Osteocyte (in vitro differentiated cells): ENCODE data around the gene PLEK. TPM values are rescaled to one million over a fixed set of nuclear protein-coding genes. Genes with fewer than 3 reads are reported as not detected.

Source experiments
- DNase-seq: peaks from one replicate; pipeline ENCODE4 v3.0.0; 2021; ENCODE audit warnings: mixed read lengths; ENCODE audit not compliant: unreplicated experiment; ENCODE audit errors: extremely low spot score
- H3K27ac Mint-ChIP-seq: one replicate; pipeline ENCODE4 v1.8.0; 2021; ENCODE audit warnings: mild to moderate bottlenecking, mixed read lengths; ENCODE audit not compliant: unreplicated experiment
- H3K27me3 Mint-ChIP-seq: one replicate; pipeline ENCODE4 v1.8.0; 2021; ENCODE audit warnings: mixed read lengths; ENCODE audit not compliant: unreplicated experiment
- H3K36me3 Mint-ChIP-seq: one replicate; pipeline ENCODE4 v1.8.0; 2021; ENCODE audit warnings: mixed read lengths; ENCODE audit not compliant: unreplicated experiment
- H3K4me1 Mint-ChIP-seq: one replicate; pipeline ENCODE4 v1.8.0; 2021; ENCODE audit warnings: mixed read lengths; ENCODE audit not compliant: unreplicated experiment
- H3K4me3 Mint-ChIP-seq: one replicate; pipeline ENCODE4 v1.8.0; 2021; ENCODE audit warnings: mild to moderate bottlenecking, moderate library complexity, mixed read lengths; ENCODE audit not compliant: unreplicated experiment
- H3K9me3 Mint-ChIP-seq: one replicate; pipeline ENCODE4 v1.8.0; 2021; ENCODE audit warnings: mixed read lengths; ENCODE audit not compliant: unreplicated experiment
- CTCF ChIP-seq: fragments of 200-600 bp; sonication (generic); IDR thresholded peaks from 2 replicates; pipeline ENCODE4 v1.5.0; 2021; ENCODE audit warnings: antibody characterized with exemption, mild to moderate bottlenecking, moderate library complexity
- total RNA-seq: library from RNA; stranded (reverse); gene quantifications from 2 replicates; pipeline ENCODE4 v1.2.1, GENCODE V29; 2021

The PLEK gene
- total RNA-seq, 1 donor from 2014 or later: 0.19 TPM

GRCh38 chr2:68319398-68320117 lies 45.5 kb upstream of the PLEK start, which contains the start of gene CNRIP1:
Gene CNRIP1 (minus strand): TSS chr2:68319949. CDS start chr2:68319400, 549 bp downstream.
- Mint-ChIP-seq H3K9me3 (peaks cover under 1% of the 10 kb centered on the region), H3K36me3 (peaks cover 6% of the 10 kb centered on the region), H3K27ac (peak within 1 kb of the TSS; percentile 94), H3K27me3 (peaks cover 3% of the 10 kb centered on the region), H3K4me1 (peaks cover 29% of the 10 kb centered on the region), H3K4me3 (peak within 1 kb of the TSS; percentile 93)
- peak; percentile 16 for TF ChIP-seq CTCF
- DNase-seq: peak; percentile 88

GRCh38 chr2:68320118-68320641 lies 44.9 kb upstream of the PLEK start:
- DNase-seq: no peak
- peaks cover 27% of the 10 kb centered on the region for H3K4me1 Mint-ChIP-seq
- TF ChIP-seq CTCF: no peak
- peaks cover 3% of the 10 kb centered on the region for H3K27me3 Mint-ChIP-seq
- no peaks in the 10 kb centered on the region for H3K9me3 Mint-ChIP-seq
- H3K27ac Mint-ChIP-seq: peak overlapping the region; percentile 94
- peak overlapping the region; percentile 93 for H3K4me3 Mint-ChIP-seq
- peaks cover 4% of the 10 kb centered on the region for H3K36me3 Mint-ChIP-seq

GRCh38 chr2:68325056-68325455 lies 40.0 kb upstream of the PLEK start:
- no peak overlapping the region for H3K27ac Mint-ChIP-seq
- no peak for TF ChIP-seq CTCF
- H3K36me3 Mint-ChIP-seq: no peaks in the 10 kb centered on the region
- no peaks in the 10 kb centered on the region for H3K9me3 Mint-ChIP-seq
- H3K4me1 Mint-ChIP-seq: peaks cover 4% of the 10 kb centered on the region
- peaks cover 3% of the 10 kb centered on the region for H3K27me3 Mint-ChIP-seq
- DNase-seq: no peak
- no peak overlapping the region for H3K4me3 Mint-ChIP-seq

- no peaks in the 10 kb centered on the region for H3K9me3 Mint-ChIP-seq
- H3K4me3 Mint-ChIP-seq: no peak overlapping the region
- H3K27ac Mint-ChIP-seq: no peak overlapping the region
- H3K27me3 Mint-ChIP-seq: no peaks in the 10 kb centered on the region
- no peak for DNase-seq
- peaks cover 8% of the 10 kb centered on the region for H3K4me1 Mint-ChIP-seq
- H3K36me3 Mint-ChIP-seq: no peaks in the 10 kb centered on the region
- no peak for TF ChIP-seq CTCF
These were observed 36.2 kb upstream of the PLEK start for GRCh38 chr2:68328901-68329300.

- Mint-ChIP-seq H3K4me3 (no peak overlapping the region), H3K36me3 (no peaks in the 10 kb centered on the region), H3K27me3 (no peaks in the 10 kb centered on the region), H3K4me1 (peaks cover 8% of the 10 kb centered on the region), H3K27ac (no peak overlapping the region), H3K9me3 (no peaks in the 10 kb centered on the region)
- TF ChIP-seq CTCF: no peak
- DNase-seq: no peak
These were observed 34.4 kb upstream of the PLEK start for GRCh38 chr2:68330691-68331090.
